ENCODE results near the gene SNAP25. TPM values are rescaled to one million over a fixed set of nuclear protein-coding genes. Genes with fewer than 3 reads are reported as not detected.

Gene SNAP25
- total RNA-seq, 1 experiment from 2014 or later = not detected

- Histone ChIP-seq H3K9ac (ENCODE audit: low read length) (no peak overlapping the region), H3K79me2 (ENCODE audit: low read length) (no peaks in the 10 kb centered on the region), H3K36me3 (ENCODE audit: low read depth, low read length) (no peaks in the 10 kb centered on the region), H3K9me2 (replicated peaks; ENCODE audit: low read length) (no peaks in the 10 kb centered on the region), H3K27ac (ENCODE audit: low read length) (no peak overlapping the region), H3K27me3 (ENCODE audit: low read length) (peaks cover 78% of the 10 kb centered on the region), H3K4me2 (ENCODE audit: low read length) (no peak overlapping the region), H2AFZ (ENCODE audit: low read length) (no peak overlapping the region), H3K4me3 (ENCODE audit: low read length) (no peak overlapping the region), H4K20me1 (ENCODE audit: low read length) (no peaks in the 10 kb centered on the region), H3K4me1 (ENCODE audit: insufficient read depth, low read length) (no peaks in the 10 kb centered on the region), H3K9me3 (ENCODE audit: low read length) (no peaks in the 10 kb centered on the region), H3F3A (ENCODE audit: low read length, unreplicated experiment) (no peaks in the 10 kb centered on the region)
- ChIA-PET CTCF (no interaction called here), POLR2A (ENCODE audit: unreplicated experiment) (no interaction called here)
- intact Hi-C loops (cut with micrococcal nuclease) = no loop called here
- DNase-seq = no peak
- no TSS peak for BruUV-seq (replicated peaks)
- TF ChIP-seq EZH2phosphoT487 (IDR thresholded peaks at IDR 0.05; ENCODE audit: borderline replicate concordance, low read length) (no peak), CTCF (conservative IDR thresholded peaks at IDR 0.05; ENCODE audit: low read depth, low read length) (no peak), EZH2 (IDR thresholded peaks at IDR 0.05; ENCODE audit: low read length, unreplicated experiment) (no peak)
- no peak for ATAC-seq
Observed at GRCh38 chr20:10297223-10297622, 78.6 kb downstream of the SNAP25 start.

- no peaks in the 10 kb centered on the region for H3K36me3 ChIP-seq (ENCODE audit: low read depth, low read length)
- H3K27me3 ChIP-seq (ENCODE audit: low read length) = peaks cover 75% of the 10 kb centered on the region
- H2AFZ ChIP-seq (ENCODE audit: low read length) = no peak overlapping the region
- no TSS peak for BruUV-seq (replicated peaks)
- H3K9me2 ChIP-seq (replicated peaks; ENCODE audit: low read length) = no peaks in the 10 kb centered on the region
- H3K79me2 ChIP-seq (ENCODE audit: low read length) = no peaks in the 10 kb centered on the region
- ChIA-PET POLR2A (ENCODE audit: unreplicated experiment) (no interaction called here), CTCF (no interaction called here)
- H3K4me3 ChIP-seq (ENCODE audit: low read length) = no peak overlapping the region
- H3K27ac ChIP-seq (ENCODE audit: low read length) = no peak overlapping the region
- ATAC-seq (no peak), DNase-seq (no peak)
- no peak overlapping the region for H3K9ac ChIP-seq (ENCODE audit: low read length)
- H3K9me3 ChIP-seq (ENCODE audit: low read length) = no peaks in the 10 kb centered on the region
- TF ChIP-seq EZH2 (IDR thresholded peaks at IDR 0.05; ENCODE audit: low read length, unreplicated experiment) = no peak
- no peaks in the 10 kb centered on the region for H4K20me1 ChIP-seq (ENCODE audit: low read length)
- H3K4me2 ChIP-seq (ENCODE audit: low read length) = no peak overlapping the region
- intact Hi-C loops (cut with micrococcal nuclease) = no loop called here
- no peaks in the 10 kb centered on the region for H3K4me1 ChIP-seq (ENCODE audit: insufficient read depth, low read length)
- no peaks in the 10 kb centered on the region for H3F3A ChIP-seq (ENCODE audit: low read length, unreplicated experiment)
Observed at GRCh38 chr20:10297684-10298240, 79.1 kb downstream of the SNAP25 start.

GRCh38 chr20:10300582-10301446 lies 82.2 kb downstream of the SNAP25 start:
- Histone ChIP-seq H3K9me3 (ENCODE audit: low read length) (no peaks in the 10 kb centered on the region), H2AFZ (ENCODE audit: low read length) (no peak overlapping the region), H3K4me2 (ENCODE audit: low read length) (no peak overlapping the region), H3K36me3 (ENCODE audit: low read depth, low read length) (no peaks in the 10 kb centered on the region), H3K27ac (ENCODE audit: low read length) (no peak overlapping the region), H4K20me1 (ENCODE audit: low read length) (no peaks in the 10 kb centered on the region), H3K9ac (ENCODE audit: low read length) (no peak overlapping the region), H3K79me2 (ENCODE audit: low read length) (no peaks in the 10 kb centered on the region), H3K4me1 (ENCODE audit: insufficient read depth, low read length) (peaks cover 11% of the 10 kb centered on the region), H3K4me3 (ENCODE audit: low read length) (no peak overlapping the region), H3K9me2 (replicated peaks; ENCODE audit: low read length) (no peaks in the 10 kb centered on the region), H3K27me3 (ENCODE audit: low read length) (peaks cover 46% of the 10 kb centered on the region), H3F3A (ENCODE audit: low read length, unreplicated experiment) (no peaks in the 10 kb centered on the region)
- BruUV-seq (replicated peaks) = no TSS peak
- no peak for ATAC-seq
- intact Hi-C loops (cut with micrococcal nuclease) = loop anchor here (10.0 kb wide), 1 partner anchor 326 kb away; no protein-coding TSS in a partner anchor
- CTCF ChIA-PET = no interaction called here
- POLR2A ChIA-PET (ENCODE audit: unreplicated experiment) = interaction anchor here (0.6 kb wide), 1 partner anchor 133 kb away, joined by 6 read pairs; no protein-coding TSS in a partner anchor
- DNase-seq = no peak
- TF ChIP-seq EZH2phosphoT487 (IDR thresholded peaks at IDR 0.05; ENCODE audit: borderline replicate concordance, low read length) (no peak), EZH2 (IDR thresholded peaks at IDR 0.05; ENCODE audit: low read length, unreplicated experiment) (no peak), CTCF (conservative IDR thresholded peaks at IDR 0.05; ENCODE audit: low read depth, low read length) (no peak)
